ENCODE data around the gene SMIM45.
A peak's percentile ranks its signal among the peaks of the same experiment; 100 is the strongest.

The SMIM45 gene

DNA sequence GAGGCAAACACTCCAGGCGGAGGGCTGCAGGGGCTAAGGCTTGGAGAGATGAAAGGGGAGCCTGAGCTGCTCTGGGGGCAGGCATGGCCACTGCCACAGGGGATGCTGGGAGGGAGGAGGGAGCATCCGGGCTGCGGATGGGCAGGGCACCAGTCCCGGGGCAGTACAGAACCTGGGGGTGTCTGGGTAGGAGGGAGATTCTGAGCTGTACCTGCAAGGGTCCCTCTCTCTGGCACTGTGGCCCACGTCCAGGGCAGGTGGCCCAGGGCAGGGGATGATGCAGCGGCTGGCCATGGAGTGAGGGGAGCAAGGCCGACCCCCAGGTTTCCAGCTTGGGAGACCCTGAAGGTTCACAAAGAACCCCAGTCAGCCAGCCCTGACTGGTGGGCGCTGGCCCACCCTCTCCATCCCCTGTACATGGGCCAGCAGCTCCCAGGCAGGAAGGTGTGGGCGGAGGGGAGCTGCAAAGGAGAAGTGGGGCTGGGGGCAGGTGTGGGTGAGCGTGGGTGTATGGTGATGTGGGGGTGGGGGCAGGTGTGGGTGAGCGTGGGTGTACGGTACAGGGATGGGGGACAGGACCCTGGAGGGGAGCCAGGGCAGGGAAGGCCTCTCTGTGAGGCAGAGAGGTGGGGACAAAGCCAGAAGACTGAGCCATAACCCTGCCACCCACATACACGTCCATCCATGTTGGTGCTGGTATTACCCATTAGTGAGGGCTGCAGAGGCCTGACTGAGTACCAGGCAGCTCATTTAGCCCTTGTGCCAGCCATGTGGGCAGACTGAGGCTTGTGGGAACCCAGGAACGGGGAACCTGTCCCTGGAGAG lies 23.1 kb upstream of the SMIM45 start (continued):
- TF ChIP-seq, protein P1, sequence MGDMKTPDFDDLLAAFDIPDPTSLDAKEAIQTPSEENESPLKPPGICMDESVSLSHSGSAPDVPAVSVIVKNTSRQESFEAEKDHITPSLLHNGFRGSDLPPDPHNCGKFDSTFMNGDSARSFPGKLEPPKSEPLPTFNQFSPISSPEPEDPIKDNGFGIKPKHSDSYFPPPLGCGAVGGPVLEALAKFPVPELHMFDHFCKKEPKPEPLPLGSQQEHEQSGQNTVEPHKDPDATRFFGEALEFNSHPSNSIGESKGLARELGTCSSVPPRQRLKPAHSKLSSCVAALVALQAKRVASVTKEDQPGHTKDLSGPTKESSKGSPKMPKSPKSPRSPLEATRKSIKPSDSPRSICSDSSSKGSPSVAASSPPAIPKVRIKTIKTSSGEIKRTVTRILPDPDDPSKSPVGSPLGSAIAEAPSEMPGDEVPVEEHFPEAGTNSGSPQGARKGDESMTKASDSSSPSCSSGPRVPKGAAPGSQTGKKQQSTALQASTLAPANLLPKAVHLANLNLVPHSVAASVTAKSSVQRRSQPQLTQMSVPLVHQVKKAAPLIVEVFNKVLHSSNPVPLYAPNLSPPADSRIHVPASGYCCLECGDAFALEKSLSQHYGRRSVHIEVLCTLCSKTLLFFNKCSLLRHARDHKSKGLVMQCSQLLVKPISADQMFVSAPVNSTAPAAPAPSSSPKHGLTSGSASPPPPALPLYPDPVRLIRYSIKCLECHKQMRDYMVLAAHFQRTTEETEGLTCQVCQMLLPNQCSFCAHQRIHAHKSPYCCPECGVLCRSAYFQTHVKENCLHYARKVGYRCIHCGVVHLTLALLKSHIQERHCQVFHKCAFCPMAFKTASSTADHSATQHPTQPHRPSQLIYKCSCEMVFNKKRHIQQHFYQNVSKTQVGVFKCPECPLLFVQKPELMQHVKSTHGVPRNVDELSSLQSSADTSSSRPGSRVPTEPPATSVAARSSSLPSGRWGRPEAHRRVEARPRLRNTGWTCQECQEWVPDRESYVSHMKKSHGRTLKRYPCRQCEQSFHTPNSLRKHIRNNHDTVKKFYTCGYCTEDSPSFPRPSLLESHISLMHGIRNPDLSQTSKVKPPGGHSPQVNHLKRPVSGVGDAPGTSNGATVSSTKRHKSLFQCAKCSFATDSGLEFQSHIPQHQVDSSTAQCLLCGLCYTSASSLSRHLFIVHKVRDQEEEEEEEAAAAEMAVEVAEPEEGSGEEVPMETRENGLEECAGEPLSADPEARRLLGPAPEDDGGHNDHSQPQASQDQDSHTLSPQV (IDR thresholded peaks at IDR 0.05), result no peak
- TF ChIP-seq LARP7 (IDR thresholded peaks at IDR 0.05), result no peak

DNA sequence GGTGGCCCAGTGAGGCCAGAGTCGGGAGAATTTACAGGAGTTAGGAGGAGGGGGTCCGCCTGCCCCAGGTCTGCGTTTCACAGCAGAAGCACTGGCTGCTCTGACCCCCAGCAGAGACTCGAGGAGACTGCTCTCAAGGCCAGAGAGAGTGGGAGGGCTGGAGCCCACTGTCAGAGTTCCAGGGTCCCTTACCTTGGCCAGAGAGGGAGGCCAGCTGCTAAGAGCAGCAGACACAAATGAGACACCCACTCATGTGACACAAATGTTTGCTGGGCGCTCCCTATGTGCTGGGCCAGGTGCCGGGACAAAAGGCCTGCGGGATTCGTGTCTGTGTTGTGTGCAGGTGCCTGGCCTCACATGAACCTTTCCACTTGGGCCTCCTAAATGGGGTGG lies 22.5 kb upstream of the SMIM45 start:
- H3K4me1 ChIP-seq (ENCODE audit: control insufficient read depth, insufficient read depth, low read length), result peaks cover 60% of the 10 kb centered on the region
- no peaks in the 10 kb centered on the region for H3K9me3 ChIP-seq (replicated peaks; ENCODE audit: control insufficient read depth, insufficient read depth, low read length)
- ATAC-seq (no peak), FAIRE-seq (no peak), DNase-seq (ENCODE audit: low read depth, low spot score) (no peak)
- H3K27me3 ChIP-seq (replicated peaks in 1 of 2; ENCODE audit: control insufficient read depth in 2 of 2, insufficient read depth in 2 of 2, low read length in 1 of 2), result no peaks in the 10 kb centered on the region
- POLR2A ChIA-PET, result interaction anchor here (0.7 to 15.3 kb wide), 7 partner anchors 6 to 71 kb away, joined by 3 to 599 read pairs (median 6); partner anchors contain the start of genes SHISA8 and TNFRSF13C
- in situ Hi-C loops (cut with MboI) (no loop called here), intact Hi-C loops (cut with micrococcal nuclease; ENCODE audit: unreplicated experiment) (no loop called here)
- H3K79me2 ChIP-seq (ENCODE audit: control insufficient read depth, insufficient read depth, low read length), result peaks cover 18% of the 10 kb centered on the region
- peak overlapping the region; percentile 57; the same call in 1 of the 2 replicates for H2AFZ ChIP-seq (ENCODE audit: control insufficient read depth, low read depth, low read length)
- peak overlapping the region; percentile 48; the same call in 1 of the 2 replicates for H3K9ac ChIP-seq (ENCODE audit: control insufficient read depth, insufficient read depth, low read length)
- WGBS (ENCODE audit: insufficient coverage, insufficient replicate concordance, low lambda C conversion rate, missing lambda C conversion rate), result 76% methylated on average over 8 of the region's 8 CpGs
- H4K20me1 ChIP-seq (ENCODE audit: control insufficient read depth, insufficient read depth), result no peaks in the 10 kb centered on the region
- H3K36me3 ChIP-seq (ENCODE audit: control insufficient read depth in 2 of 2, insufficient read depth in 2 of 2, low read length in 1 of 2), result no peaks in the 10 kb centered on the region; a peak in 2 of 4 replicates
- H3K4me2 ChIP-seq (ENCODE audit: control insufficient read depth, insufficient read depth), result peak overlapping the region; percentile 30
- no peak overlapping the region for H3K4me3 ChIP-seq
- no TSS peak for BruUV-seq (replicated peaks)
- TF ChIP-seq SMARCA5 (IDR thresholded peaks at IDR 0.05) (0 out of 2 replicates have a peak, but pooled peaks have one; percentile 51), EGR1 (IDR thresholded peaks at IDR 0.05; ENCODE audit: borderline replicate concordance in 1 of 2, low read depth in 2 of 2, low read length in 2 of 2) (0 out of 3 replicates have a peak, but pooled peaks of 1 of the 2 experiments have one; percentile 6), GATAD2B (conservative IDR thresholded peaks at IDR 0.05; ENCODE audit: low read depth) (0 out of 2 replicates have a peak, but pooled peaks have one; percentile 9), IKZF1 (conservative IDR thresholded peaks at IDR 0.05) (0 out of 2 replicates have a peak, but pooled peaks have one; percentile 15), RELA (IDR thresholded peaks at IDR 0.05; ENCODE audit: borderline replicate concordance, partially characterized antibody) (no peak), BHLHE40 (IDR thresholded peaks at IDR 0.05; ENCODE audit: borderline replicate concordance in 1 of 2, low read depth in 2 of 2, low read length in 1 of 2) (peak in 1 of 2 experiments; percentile 16; a peak in 1 of 4 replicates), ZNF687 (IDR thresholded peaks at IDR 0.05) (0 out of 2 replicates have a peak, but pooled peaks have one; percentile 74), SIX5 (IDR thresholded peaks at IDR 0.05; ENCODE audit: low read depth, low read length, severe bottlenecking) (no peak)
- SMC1A ChIA-PET (ENCODE audit: uncharacterized antibody, unreplicated experiment), result interaction anchor here (1.1 to 15.4 kb wide), 2 partner anchors 10 to 231 kb away, joined by 3 to 321 read pairs; no protein-coding TSS in a partner anchor
- RAD21 ChIA-PET (ENCODE audit: unreplicated experiment), result interaction anchor here (0.8 to 11.6 kb wide), 4 partner anchors 8 to 20 kb away, joined by 4 to 408 read pairs (median 36); partner anchors contain the start of genes CENPM and SMIM45
- CTCF ChIA-PET, result interaction anchor here (1.3 to 11.0 kb wide), 2 partner anchors 8 to 10 kb away, joined by 5 to 234 read pairs; no protein-coding TSS in a partner anchor
- H3K27ac ChIP-seq (ENCODE audit: control insufficient read depth, insufficient read depth), result peak overlapping the region; percentile 83
